ENCODE results near the gene ADAMTS12. TPM values are rescaled to one million over a fixed set of nuclear protein-coding genes. Genes with fewer than 3 reads are reported as not detected.

The ADAMTS12 gene
- total RNA-seq, 1 experiment from 2014 or later = 0.18 TPM

GRCh38 chr5:33886283-33886682 is 5.5 kb downstream of the ADAMTS12 start:
- Histone ChIP-seq H3K9me2 (replicated peaks; ENCODE audit: low read length) (no peaks in the 10 kb centered on the region), H4K20me1 (ENCODE audit: low read length) (no peaks in the 10 kb centered on the region), H3K27me3 (ENCODE audit: low read length) (no peaks in the 10 kb centered on the region), H2AFZ (ENCODE audit: low read length) (no peak overlapping the region), H3K9ac (ENCODE audit: low read length) (no peak overlapping the region), H3K36me3 (ENCODE audit: low read depth, low read length) (no peaks in the 10 kb centered on the region), H3K27ac (ENCODE audit: low read length) (no peak overlapping the region), H3K79me2 (ENCODE audit: low read length) (no peaks in the 10 kb centered on the region), H3K4me3 (ENCODE audit: low read length) (no peak overlapping the region), H3K4me1 (ENCODE audit: insufficient read depth, low read length) (no peaks in the 10 kb centered on the region), H3K9me3 (ENCODE audit: low read length) (no peaks in the 10 kb centered on the region), H3F3A (ENCODE audit: low read length, unreplicated experiment) (no peaks in the 10 kb centered on the region), H3K4me2 (ENCODE audit: low read length) (no peak overlapping the region)
- ChIA-PET POLR2A (ENCODE audit: unreplicated experiment) (no interaction called here), CTCF (no interaction called here)
- DNase-seq (no peak), ATAC-seq (no peak)
- intact Hi-C loops (cut with micrococcal nuclease) = no loop called here
- BruUV-seq (replicated peaks) = no TSS peak
- no peak for TF ChIP-seq EZH2phosphoT487 (IDR thresholded peaks at IDR 0.05; ENCODE audit: borderline replicate concordance, low read length)
- TF ChIP-seq EZH2 (IDR thresholded peaks at IDR 0.05; ENCODE audit: low read length, unreplicated experiment) = no peak
- TF ChIP-seq CTCF (conservative IDR thresholded peaks at IDR 0.05; ENCODE audit: low read depth, low read length) = no peak

- intact Hi-C loops (cut with micrococcal nuclease) = no loop called here
- Histone ChIP-seq H3K9ac (ENCODE audit: low read length) (no peak overlapping the region), H3K36me3 (ENCODE audit: low read depth, low read length) (no peaks in the 10 kb centered on the region), H2AFZ (ENCODE audit: low read length) (no peak overlapping the region), H3K4me2 (ENCODE audit: low read length) (no peak overlapping the region), H3K9me2 (replicated peaks; ENCODE audit: low read length) (no peaks in the 10 kb centered on the region), H4K20me1 (ENCODE audit: low read length) (no peaks in the 10 kb centered on the region), H3F3A (ENCODE audit: low read length, unreplicated experiment) (no peaks in the 10 kb centered on the region), H3K79me2 (ENCODE audit: low read length) (no peaks in the 10 kb centered on the region), H3K27ac (ENCODE audit: low read length) (no peak overlapping the region), H3K9me3 (ENCODE audit: low read length) (no peaks in the 10 kb centered on the region), H3K4me3 (ENCODE audit: low read length) (no peak overlapping the region), H3K4me1 (ENCODE audit: insufficient read depth, low read length) (no peaks in the 10 kb centered on the region), H3K27me3 (ENCODE audit: low read length) (no peaks in the 10 kb centered on the region)
- CTCF ChIA-PET = no interaction called here
- POLR2A ChIA-PET (ENCODE audit: unreplicated experiment) = no interaction called here
- DNase-seq (no peak), ATAC-seq (no peak)
- no peak for TF ChIP-seq CTCF (conservative IDR thresholded peaks at IDR 0.05; ENCODE audit: low read depth, low read length)
- no peak for TF ChIP-seq EZH2 (IDR thresholded peaks at IDR 0.05; ENCODE audit: low read length, unreplicated experiment)
- no peak for TF ChIP-seq EZH2phosphoT487 (IDR thresholded peaks at IDR 0.05; ENCODE audit: borderline replicate concordance, low read length)
- BruUV-seq (replicated peaks) = no TSS peak
These were observed 6.1 kb downstream of the ADAMTS12 start for GRCh38 chr5:33885679-33886078.

GRCh38 chr5:33883482-33883881 is 8.3 kb downstream of the ADAMTS12 start:
- TF ChIP-seq EZH2phosphoT487 (IDR thresholded peaks at IDR 0.05; ENCODE audit: borderline replicate concordance, low read length) = no peak
- TF ChIP-seq CTCF (conservative IDR thresholded peaks at IDR 0.05; ENCODE audit: low read depth, low read length) = no peak
- no peak for TF ChIP-seq EZH2 (IDR thresholded peaks at IDR 0.05; ENCODE audit: low read length, unreplicated experiment)
- no peaks in the 10 kb centered on the region for H3K27me3 ChIP-seq (ENCODE audit: low read length)
- no peak for ATAC-seq
- H3K4me3 ChIP-seq (ENCODE audit: low read length) = no peak overlapping the region
- no peaks in the 10 kb centered on the region for H3K9me3 ChIP-seq (ENCODE audit: low read length)
- H3K36me3 ChIP-seq (ENCODE audit: low read depth, low read length) = no peaks in the 10 kb centered on the region
- intact Hi-C loops (cut with micrococcal nuclease) = no loop called here
- no TSS peak for BruUV-seq (replicated peaks)
- H3K9me2 ChIP-seq (replicated peaks; ENCODE audit: low read length) = no peaks in the 10 kb centered on the region
- no peak for DNase-seq
- H4K20me1 ChIP-seq (ENCODE audit: low read length) = no peaks in the 10 kb centered on the region
- no peaks in the 10 kb centered on the region for H3K79me2 ChIP-seq (ENCODE audit: low read length)
- CTCF ChIA-PET = no interaction called here
- H3K4me2 ChIP-seq (ENCODE audit: low read length) = no peak overlapping the region
- no peaks in the 10 kb centered on the region for H3K4me1 ChIP-seq (ENCODE audit: insufficient read depth, low read length)
- POLR2A ChIA-PET (ENCODE audit: unreplicated experiment) = no interaction called here
- no peaks in the 10 kb centered on the region for H3F3A ChIP-seq (ENCODE audit: low read length, unreplicated experiment)
- no peak overlapping the region for H3K27ac ChIP-seq (ENCODE audit: low read length)
- H2AFZ ChIP-seq (ENCODE audit: low read length) = no peak overlapping the region
- no peak overlapping the region for H3K9ac ChIP-seq (ENCODE audit: low read length)
